IPS DF 6.9 (cell line): ENCODE results near the gene PLVAP.

ENCODE experiments used
- DNase-seq: peaks from one replicate; pipeline ENCODE4 v3.0.0-alpha.2; 2013; ENCODE audit warnings: low read depth, low spot score
- H3K27ac ChIP-seq: one replicate; pipeline ENCODE4 v1.5.1; 2013; ENCODE audit warnings: low read length, control low read depth
- H3K27me3 ChIP-seq: 2 replicates; pipeline ENCODE4 v1.6.1; 2013; ENCODE audit warnings: mild to moderate bottlenecking, low read length; ENCODE audit not compliant: control insufficient read depth, insufficient read depth
- H3K36me3 ChIP-seq: 2 replicates; pipeline ENCODE4 v1.6.1; 2013; ENCODE audit warnings: low read length; ENCODE audit not compliant: control insufficient read depth, insufficient read depth
- H3K4me1 ChIP-seq: 2 replicates; pipeline ENCODE4 v1.6.1; 2013; ENCODE audit warnings: low read length; ENCODE audit not compliant: control insufficient read depth, insufficient read depth
- H3K4me3 ChIP-seq: 2 replicates; pipeline ENCODE4 v1.5.1; 2013; ENCODE audit warnings: mild to moderate bottlenecking, low read length
- H3K9me3 ChIP-seq: 2 replicates; pipeline ENCODE4 v1.6.1; 2013; ENCODE audit warnings: low read length, inconsistent platforms; ENCODE audit not compliant: control insufficient read depth, insufficient read depth
- WGBS: extraction: QIAGEN DNeasy Blood & Tissue Kit; methylation state at CpG from one replicate; pipeline ENCODE4 v1.1.7; 2013; ENCODE audit warnings: mixed read lengths, missing lambda C conversion rate; ENCODE audit not compliant: insufficient read length, insufficient coverage; 5-methylcytosine and 5-hydroxymethylcytosine counted together

PLVAP gene

DNA sequence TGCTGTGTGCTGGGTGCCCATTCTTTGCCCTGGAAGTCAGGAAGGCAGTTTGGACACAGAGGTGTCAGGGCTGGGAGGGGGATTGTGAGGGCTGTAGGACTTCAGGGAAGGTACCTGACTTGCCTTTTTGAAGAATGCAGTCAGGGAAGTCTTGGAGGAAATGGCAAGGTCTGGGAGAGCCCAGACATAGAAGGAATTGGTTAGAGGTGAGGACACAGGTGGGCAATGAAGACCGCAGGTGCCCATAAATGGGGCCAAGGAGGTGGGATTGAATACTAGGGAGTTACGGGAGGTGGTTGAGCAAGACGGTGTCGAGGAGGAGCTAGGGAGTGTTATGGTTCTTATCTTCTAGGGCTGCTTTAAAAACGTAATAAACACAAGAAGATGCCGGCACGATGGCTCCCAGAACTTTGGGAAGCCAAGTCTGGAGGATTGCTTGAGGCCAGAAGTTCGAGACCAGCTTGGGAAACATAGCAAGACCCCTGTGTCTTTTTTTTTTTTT is 69.2 kb downstream of the PLVAP start:
- H3K27ac ChIP-seq, result no peak overlapping the region
- no CpG with 5 or more reads among the region's 8 CpGs for WGBS
- H3K9me3 ChIP-seq, result no peaks in the 10 kb centered on the region
- H3K4me1 ChIP-seq, result peaks cover 4% of the 10 kb centered on the region
- H3K27me3 ChIP-seq, result no peaks in the 10 kb centered on the region
- no peak overlapping the region for H3K4me3 ChIP-seq
- no peak for DNase-seq
- H3K36me3 ChIP-seq, result 0 out of 2 replicates have a peak, but pooled peaks cover 2% of the 10 kb centered on the region

DNA sequence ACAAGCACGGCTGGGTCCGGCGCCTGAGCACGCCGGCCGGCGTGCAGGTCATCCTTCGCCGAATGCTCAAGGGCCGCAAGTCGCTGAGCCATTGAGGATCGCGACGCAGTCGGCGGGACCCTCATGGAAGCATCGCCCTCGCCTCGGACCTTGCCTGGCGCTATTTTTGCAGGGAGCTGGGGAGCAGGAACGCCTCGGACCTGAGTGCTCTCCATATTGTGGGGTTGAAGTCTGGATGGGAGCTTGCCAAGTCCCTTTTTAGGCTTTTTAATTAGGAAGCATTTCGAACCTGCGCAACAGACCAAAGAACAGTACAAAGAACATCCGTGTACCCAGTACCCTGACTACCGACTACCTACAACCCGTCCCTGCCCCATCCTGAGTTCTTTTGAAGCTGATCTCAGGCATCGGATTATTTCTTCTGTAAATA is 70.8 kb downstream of the PLVAP start:
- H3K9me3 ChIP-seq, result no peaks in the 10 kb centered on the region
- no CpG with 5 or more reads among the region's 28 CpGs for WGBS
- H3K27ac ChIP-seq, result no peak overlapping the region
- H3K4me1 ChIP-seq, result peaks cover 4% of the 10 kb centered on the region; the same call in 1 of the 2 replicates
- H3K36me3 ChIP-seq, result peaks cover 4% of the 10 kb centered on the region; the same call in 1 of the 2 replicates
- no peaks in the 10 kb centered on the region for H3K27me3 ChIP-seq
- peak overlapping the region; percentile 88 for H3K4me3 ChIP-seq
- no peak for DNase-seq

- no CpG with 5 or more reads among the region's 55 CpGs for WGBS
- H3K4me1 ChIP-seq, result peaks cover 4% of the 10 kb centered on the region; the same call in 1 of the 2 replicates
- no peak for DNase-seq
- H3K9me3 ChIP-seq, result no peaks in the 10 kb centered on the region
- H3K4me3 ChIP-seq, result peak within 1 kb of the TSS; percentile 88
- H3K27ac ChIP-seq, result no peak within 1 kb of the TSS
- H3K27me3 ChIP-seq, result no peaks in the 10 kb centered on the region
- peaks cover 7% of the 10 kb centered on the region; the same call in 1 of the 2 replicates for H3K36me3 ChIP-seq
Observed at GRCh38 chr19:17305517-17306284, 71.4 kb downstream of the PLVAP start, which contains the start of gene MRPL34. TSS of gene MRPL34 (plus strand) at chr19:17305872. CDS start at chr19:17305893, 21 bp downstream.

DNA sequence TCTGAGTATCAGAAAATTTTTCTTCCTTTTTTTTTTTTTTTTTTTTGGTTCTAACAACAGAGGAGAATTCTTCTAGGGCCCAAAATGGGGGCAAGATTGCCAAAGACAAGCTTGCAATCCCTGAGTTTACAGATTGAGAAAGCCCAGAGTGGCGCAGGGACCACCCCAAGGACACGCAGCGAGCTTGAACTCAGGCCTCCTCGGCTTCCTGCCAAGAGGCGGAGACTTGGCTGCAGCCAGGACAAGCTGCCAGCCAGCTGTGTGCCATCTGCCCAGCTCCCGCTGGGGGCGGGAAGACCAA is 72.0 kb downstream of the PLVAP start:
- H3K36me3 ChIP-seq, result peaks cover 7% of the 10 kb centered on the region; the same call in 1 of the 2 replicates
- DNase-seq, result no peak
- H3K4me1 ChIP-seq, result peaks cover 1% of the 10 kb centered on the region; the same call in 1 of the 2 replicates
- no peaks in the 10 kb centered on the region for H3K27me3 ChIP-seq
- H3K4me3 ChIP-seq, result no peak overlapping the region
- no peaks in the 10 kb centered on the region for H3K9me3 ChIP-seq
- no CpG with 5 or more reads among the region's 7 CpGs for WGBS
- H3K27ac ChIP-seq, result no peak overlapping the region

- DNase-seq, result no peak
- H3K9me3 ChIP-seq, result no peaks in the 10 kb centered on the region
- peaks cover 1% of the 10 kb centered on the region; the same call in 1 of the 2 replicates for H3K4me1 ChIP-seq
- H3K4me3 ChIP-seq, result no peak overlapping the region
- no peak overlapping the region for H3K27ac ChIP-seq
- H3K27me3 ChIP-seq, result no peaks in the 10 kb centered on the region
- H3K36me3 ChIP-seq, result peaks cover 7% of the 10 kb centered on the region; the same call in 1 of the 2 replicates
- whole genome bisulfite sequencing, result no CpG with 5 or more reads among the region's 12 CpGs
Observed at GRCh38 chr19:17304386-17305215, 72.5 kb downstream of the PLVAP start.

DNA sequence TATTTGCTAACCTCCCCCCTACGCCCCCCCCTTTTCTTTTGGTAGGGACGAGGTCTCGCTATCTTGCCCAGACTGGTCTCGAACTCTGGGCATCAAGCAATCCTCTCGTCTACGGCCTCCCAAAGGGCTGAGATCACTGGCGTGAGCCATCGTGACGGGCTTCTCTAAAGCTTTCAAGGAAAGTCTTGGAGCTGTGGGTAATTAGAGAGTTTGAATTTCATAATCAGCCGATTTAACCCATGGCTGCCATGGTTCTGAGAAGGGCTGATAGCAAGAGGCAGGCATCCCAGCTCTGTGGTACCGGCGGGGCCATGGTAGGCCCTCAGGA is 73.2 kb downstream of the PLVAP start:
- DNase-seq, result no peak
- WGBS, result no CpG with 5 or more reads among the region's 12 CpGs
- H3K27me3 ChIP-seq, result no peaks in the 10 kb centered on the region
- H3K27ac ChIP-seq, result no peak overlapping the region
- H3K36me3 ChIP-seq, result peaks cover 7% of the 10 kb centered on the region; the same call in 1 of the 2 replicates
- H3K9me3 ChIP-seq, result no peaks in the 10 kb centered on the region
- peaks cover 1% of the 10 kb centered on the region; the same call in 1 of the 2 replicates for H3K4me1 ChIP-seq
- H3K4me3 ChIP-seq, result no peak overlapping the region

DNA sequence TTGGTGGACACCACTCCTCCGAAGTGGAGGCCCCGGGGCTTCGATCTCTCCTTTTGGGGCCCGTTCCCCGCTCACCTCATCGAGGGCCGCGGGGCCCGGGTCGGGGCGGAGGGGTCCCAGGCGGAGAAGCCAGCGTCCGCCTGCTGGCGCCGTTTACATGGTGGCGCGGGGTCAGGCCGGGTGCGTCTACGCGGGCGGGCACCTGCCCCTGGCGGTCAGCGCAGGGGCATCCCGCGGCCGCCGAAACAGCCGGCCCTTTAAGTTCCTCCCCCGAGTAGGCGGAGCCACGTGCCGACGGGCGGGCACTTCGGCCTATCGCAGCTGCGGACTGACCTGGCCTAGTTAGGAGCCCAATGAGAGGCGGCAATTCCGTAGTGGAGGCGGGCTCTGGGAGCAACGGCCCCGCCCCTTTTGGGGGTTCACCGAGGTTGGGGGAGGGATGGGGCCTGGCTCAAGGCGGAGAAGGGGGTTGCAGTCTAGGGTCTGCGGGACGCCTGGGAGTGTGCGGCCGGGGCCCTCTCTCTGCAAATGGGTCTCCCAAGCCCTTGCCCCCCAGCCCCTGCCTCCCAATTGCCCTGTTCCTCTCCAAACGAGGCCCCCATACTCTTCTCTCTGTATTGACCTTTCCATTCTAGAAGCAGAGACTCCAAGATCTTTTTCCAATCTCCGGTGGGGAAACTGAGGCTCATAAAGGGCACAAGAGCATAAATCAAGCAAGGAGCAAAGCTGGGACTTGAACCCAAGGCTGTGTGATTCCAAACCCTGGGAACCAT is 73.8 kb downstream of the PLVAP start, which contains the start of gene ABHD8:
Gene ABHD8 (minus strand): TSS at position 259 of the 773 bp plus-strand sequence. CDS start 1,809 bp downstream, outside the sequence.
- no peak within 1 kb of the TSS for H3K27ac ChIP-seq
- H3K4me3 ChIP-seq, result peak within 1 kb of the TSS; percentile 39; the same call in 1 of the 2 replicates
- WGBS, result no CpG with 5 or more reads among the region's 52 CpGs
- DNase-seq, result no peak
- H3K9me3 ChIP-seq, result no peaks in the 10 kb centered on the region
- H3K36me3 ChIP-seq, result peaks cover 9% of the 10 kb centered on the region
- H3K27me3 ChIP-seq, result no peaks in the 10 kb centered on the region
- peaks cover 1% of the 10 kb centered on the region; the same call in 1 of the 2 replicates for H3K4me1 ChIP-seq

GRCh38 chr19:17302391-17303166 is 74.6 kb downstream of the PLVAP start:
- Histone ChIP-seq H3K4me3 (peak overlapping the region; percentile 39; the same call in 1 of the 2 replicates), H3K9me3 (no peaks in the 10 kb centered on the region), H3K4me1 (peaks cover 1% of the 10 kb centered on the region; the same call in 1 of the 2 replicates), H3K36me3 (peaks cover 9% of the 10 kb centered on the region), H3K27ac (no peak overlapping the region), H3K27me3 (no peaks in the 10 kb centered on the region)
- no peak for DNase-seq
- WGBS, result no CpG with 5 or more reads among the region's 29 CpGs
